GM10266 (cell line): Measurements from ENCODE around the gene ARHGAP31.

Experiments
- DNase-seq: peaks from one replicate; pipeline ENCODE4 v3.0.0; 2012; ENCODE audit errors: extremely low spot score
- TF ChIP-seq, protein P1 (sequence below): IDR thresholded peaks from 2 replicates; pipeline ENCODE4 v1.5.1; 2012; ENCODE audit warnings: mild to moderate bottlenecking, low read depth; ENCODE audit not compliant: control insufficient read depth, insufficient read depth; ENCODE audit errors: missing control alignments

Gene ARHGAP31

DNA sequence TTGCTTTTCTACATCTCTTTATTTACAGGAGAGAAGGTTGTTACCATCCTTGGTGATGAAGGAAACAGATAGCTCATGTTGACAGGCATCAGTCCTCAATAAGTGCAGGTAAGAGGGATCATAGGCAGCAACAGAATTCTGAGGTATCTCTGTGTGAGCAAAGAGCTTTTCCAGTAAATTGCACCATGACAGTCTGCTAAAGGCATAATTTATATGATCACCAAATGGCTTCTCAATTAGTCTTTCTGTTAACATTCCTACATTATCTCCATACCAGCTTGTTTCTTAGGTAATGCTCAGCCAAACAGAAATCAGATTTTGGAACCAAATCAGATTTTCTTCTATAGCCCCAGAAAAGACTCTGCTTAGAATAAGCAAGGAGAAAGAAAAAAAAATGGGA is 3.6 kb upstream of the ARHGAP31 start:
- DNase-seq, result no peak
- TF ChIP-seq, protein P1, sequence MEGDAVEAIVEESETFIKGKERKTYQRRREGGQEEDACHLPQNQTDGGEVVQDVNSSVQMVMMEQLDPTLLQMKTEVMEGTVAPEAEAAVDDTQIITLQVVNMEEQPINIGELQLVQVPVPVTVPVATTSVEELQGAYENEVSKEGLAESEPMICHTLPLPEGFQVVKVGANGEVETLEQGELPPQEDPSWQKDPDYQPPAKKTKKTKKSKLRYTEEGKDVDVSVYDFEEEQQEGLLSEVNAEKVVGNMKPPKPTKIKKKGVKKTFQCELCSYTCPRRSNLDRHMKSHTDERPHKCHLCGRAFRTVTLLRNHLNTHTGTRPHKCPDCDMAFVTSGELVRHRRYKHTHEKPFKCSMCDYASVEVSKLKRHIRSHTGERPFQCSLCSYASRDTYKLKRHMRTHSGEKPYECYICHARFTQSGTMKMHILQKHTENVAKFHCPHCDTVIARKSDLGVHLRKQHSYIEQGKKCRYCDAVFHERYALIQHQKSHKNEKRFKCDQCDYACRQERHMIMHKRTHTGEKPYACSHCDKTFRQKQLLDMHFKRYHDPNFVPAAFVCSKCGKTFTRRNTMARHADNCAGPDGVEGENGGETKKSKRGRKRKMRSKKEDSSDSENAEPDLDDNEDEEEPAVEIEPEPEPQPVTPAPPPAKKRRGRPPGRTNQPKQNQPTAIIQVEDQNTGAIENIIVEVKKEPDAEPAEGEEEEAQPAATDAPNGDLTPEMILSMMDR, result no peak

DNA sequence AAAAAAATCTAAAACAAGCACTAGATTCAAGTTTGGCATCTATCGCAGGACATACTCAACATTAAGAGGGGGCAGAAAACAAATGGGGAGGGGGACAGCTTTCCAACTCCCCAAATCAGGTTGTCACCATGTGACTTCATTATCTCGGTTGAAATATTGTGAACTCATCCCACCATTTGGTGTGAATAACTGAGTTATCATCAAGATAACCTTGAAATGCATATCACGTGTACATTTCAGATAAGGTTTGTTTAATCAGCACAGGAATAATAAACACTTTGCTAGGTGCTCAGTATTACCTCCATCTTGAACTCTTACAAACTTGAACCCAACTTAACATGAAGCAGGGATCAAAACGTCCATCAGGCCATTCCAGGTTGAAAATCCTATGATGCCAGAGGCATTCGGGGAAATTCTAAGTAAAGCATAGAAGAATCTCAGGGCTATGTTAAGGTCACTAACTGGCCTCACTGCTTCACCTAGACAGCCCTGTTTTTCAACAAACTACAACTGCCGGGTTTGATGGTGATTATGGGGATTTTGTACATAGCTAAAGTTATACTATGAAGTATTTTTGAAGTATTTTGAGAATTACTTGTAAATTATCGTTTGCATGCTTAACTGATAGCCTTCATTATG is 3.0 kb upstream of the ARHGAP31 start:
- TF ChIP-seq, protein P1, result no peak
- no peak for DNase-seq

DNA sequence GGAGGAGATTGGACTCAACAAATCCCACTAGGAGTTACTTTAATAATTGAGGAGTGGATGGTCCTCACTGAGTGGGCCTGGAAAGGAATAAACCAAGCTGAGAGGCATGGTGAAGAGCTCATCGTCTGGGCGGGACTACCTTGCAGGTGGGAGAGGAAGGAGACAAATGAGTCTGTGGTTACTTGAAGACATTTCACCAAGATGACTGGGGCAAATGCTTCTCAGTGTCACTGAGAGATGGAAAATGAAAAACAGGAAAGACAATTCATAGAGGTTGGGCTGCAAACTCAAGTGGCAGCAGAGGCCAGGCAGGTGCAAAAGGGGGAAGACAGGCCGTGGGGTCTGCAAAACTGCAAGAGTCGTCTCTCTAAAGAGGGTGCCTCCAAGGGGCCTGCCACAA is 1.5 kb upstream of the ARHGAP31 start:
- TF ChIP-seq, protein P1, result no peak
- no peak for DNase-seq

DNA sequence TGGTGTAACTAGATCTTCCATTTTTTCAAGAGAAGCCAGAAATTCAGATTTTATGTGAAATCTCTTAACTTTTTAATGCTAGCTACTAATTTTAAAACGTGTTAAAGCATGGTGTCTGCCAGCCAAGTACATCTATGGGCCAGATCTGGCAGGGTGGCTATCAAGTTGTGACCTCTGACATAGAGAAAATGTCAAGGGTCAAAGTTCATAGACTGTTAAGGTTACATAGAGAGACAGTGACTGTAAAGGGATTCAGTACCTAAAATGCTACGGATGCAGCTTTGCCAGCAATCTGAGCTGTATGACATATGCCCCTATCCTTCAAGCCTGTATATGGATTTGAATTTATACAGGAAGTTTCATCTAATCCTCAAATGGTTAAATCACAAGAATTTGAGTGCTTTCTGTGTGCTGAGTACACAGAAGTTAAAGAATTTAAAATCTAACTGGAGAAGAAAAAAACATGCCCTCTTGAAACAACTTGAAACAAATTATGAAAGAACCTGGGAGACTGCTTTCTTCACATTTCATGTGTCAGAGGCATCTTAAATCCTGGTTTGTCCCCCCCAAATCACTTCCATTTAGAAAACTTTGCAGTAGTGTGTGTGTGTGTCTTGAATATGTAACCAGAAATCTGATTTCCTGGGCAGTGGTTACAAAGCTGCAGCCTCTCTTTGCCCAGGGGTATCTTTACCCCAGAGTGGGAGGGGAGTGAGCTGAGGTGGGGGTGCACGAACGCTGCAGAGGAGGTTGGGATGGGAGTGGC is 895 bp upstream of the ARHGAP31 start:
- TF ChIP-seq, protein P1, result no peak
- no peak for DNase-seq

DNA sequence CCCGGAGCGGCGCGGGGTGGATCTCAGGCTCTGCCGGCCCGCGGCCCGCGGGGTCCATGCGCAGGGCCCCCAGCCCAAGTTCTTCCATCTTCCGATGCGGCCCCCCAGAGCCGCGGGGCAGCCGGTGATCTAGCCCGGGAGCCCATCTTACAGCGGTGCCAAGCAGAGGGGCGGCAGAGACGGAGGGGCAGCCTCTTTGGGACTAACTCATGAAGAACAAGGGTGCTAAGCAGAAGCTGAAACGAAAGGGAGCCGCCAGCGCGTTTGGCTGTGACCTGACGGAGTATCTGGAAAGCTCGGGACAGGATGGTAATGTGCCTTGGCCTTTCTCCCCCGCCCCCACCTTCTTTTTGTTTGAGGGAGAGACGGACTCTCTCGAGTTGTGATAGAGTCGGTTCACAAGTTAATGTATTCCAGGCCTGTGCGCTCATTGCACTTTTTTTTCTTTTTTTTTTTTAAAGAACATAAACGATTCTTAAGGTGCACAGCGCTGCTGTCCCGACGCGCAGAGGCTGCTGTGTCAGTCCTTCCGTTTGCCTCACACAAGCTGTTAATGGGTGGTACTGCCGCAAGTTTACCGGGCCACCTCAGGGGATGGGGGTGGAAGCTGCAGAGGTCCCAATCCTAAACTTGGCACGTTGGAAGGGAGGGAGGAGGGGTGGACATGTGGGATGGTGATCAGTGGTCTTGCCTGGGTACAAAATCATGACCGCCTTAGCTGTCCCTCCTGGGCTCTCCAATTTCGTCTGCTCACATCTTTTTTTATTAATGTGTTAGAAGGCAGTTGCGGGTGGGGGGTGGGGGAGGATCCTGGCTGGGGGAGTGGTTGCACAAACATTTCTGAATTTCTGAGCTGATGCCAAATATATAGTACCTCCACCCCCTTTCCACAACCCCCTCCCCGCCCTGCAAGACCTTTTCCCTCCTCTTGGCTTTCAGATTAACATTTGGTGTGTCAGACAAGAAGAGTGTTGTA is 801 bp downstream of the ARHGAP31 start:
- TF ChIP-seq, protein P1, result no peak
- DNase-seq, result peak; percentile 37

DNA sequence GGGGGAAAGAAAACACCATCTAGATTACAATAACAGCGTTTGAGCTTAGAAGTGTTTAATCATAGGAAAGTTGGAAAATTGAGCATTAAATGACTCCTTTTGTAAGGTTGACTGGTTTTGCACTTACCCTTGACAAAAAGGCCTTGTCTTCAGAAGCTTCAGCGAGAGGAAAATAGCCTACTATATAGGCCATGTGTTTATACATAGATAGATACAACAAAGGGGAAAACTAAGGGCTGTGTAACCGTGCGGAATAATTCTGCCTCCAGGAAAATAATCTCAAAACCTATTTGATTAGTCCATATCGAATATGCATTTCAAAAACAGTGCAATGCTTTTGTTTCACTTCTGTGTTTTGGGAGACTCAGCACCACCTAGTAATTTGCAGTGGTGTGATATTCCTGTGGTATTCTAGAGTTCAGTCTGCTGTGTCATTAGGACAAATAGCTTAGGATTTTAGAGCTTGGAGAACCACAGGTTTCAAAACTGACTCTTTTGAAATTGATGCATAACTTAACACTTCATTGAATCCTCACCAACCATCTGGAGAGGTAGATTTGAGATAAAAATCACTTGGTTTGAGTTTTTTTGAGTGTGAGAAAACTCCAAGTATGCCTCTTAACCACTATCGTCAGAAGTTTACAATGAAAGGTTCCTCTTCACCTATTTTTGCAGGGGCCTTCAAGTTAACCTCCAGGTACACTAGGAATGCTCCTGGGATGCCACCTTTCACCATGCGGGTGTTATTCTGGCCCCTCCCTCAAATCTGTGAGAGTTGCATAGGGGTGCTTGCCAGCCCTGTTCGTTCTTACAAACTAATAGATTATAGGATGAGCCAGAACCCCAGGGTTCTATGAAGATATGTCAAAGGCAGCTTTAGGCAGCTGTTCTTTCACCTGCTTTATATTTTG is 1.9 kb downstream of the ARHGAP31 start:
- TF ChIP-seq, protein P1, result no peak
- DNase-seq, result peak; percentile 32
